ENCODE data around the gene CFAP77.
"Not testable (repeated sequence)": the region's sequence is repeated elsewhere in the genome, so short reads cannot be mapped to it uniquely, and the experiment has no call there.

Gene CFAP77

GRCh38 chr9:132556714-132557113 is 146.7 kb downstream of the CFAP77 start:
- no peak for DNase-seq (ENCODE audit: low spot score)
- TF ChIP-seq CTCF (IDR thresholded peaks at IDR 0.05; ENCODE audit: extremely low read depth, missing control alignments), result no peak

- no peak for DNase-seq (ENCODE audit: low spot score)
- no peak for TF ChIP-seq CTCF (IDR thresholded peaks at IDR 0.05; ENCODE audit: extremely low read depth, missing control alignments)
These were observed 147.1 kb downstream of the CFAP77 start for GRCh38 chr9:132557159-132557558.

DNA sequence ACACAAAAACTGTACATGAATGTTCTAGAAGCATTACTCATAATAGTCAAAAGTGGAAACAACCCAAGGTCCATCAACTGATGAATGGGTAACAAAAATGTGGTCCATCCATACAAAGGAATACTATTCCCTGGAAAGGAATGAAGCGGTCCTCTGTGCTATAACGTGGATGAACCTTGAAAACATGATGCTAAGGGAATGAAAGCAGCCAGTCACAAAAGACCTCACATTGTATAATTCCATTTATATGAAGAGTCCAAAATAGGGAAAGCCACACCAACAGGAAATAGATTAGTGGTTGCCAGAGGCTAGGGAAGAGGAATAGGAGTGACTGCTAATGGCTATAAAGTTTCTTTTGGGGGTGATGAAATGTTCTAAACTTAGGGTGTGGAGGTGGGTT is 149.7 kb downstream of the CFAP77 start:
- TF ChIP-seq CTCF (IDR thresholded peaks at IDR 0.05; ENCODE audit: extremely low read depth, missing control alignments), result no peak
- DNase-seq (ENCODE audit: low spot score), result no peak

DNA sequence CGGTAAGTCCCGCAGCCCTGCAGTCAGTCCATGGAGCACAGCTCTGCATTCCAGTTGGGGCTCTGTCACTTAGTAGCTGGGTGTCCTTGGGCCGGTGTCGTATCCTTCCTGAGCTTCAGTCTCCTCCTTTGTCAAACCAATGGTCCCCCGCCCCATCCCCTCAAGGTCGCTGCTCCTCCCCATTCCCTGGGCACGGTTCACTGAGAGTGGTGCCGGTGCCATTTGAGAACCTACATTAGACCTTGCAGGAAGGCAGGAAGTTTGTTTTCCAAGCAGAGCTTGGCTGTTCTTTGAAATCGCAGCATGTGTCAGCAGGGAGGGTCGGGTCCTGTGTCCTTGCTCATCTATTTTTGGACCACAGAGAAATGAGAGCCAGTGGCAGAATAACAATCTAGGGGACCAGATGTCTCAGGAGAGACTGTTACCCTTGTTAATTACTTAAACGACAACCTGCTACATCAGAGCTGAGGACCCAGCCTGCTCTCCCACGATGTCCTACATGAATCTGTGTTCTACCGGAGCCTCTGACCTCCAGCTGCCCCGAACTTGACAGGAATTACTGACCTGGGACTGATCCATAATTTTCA is 150.7 kb downstream of the CFAP77 start:
- no peak for DNase-seq (ENCODE audit: low spot score)

DNA sequence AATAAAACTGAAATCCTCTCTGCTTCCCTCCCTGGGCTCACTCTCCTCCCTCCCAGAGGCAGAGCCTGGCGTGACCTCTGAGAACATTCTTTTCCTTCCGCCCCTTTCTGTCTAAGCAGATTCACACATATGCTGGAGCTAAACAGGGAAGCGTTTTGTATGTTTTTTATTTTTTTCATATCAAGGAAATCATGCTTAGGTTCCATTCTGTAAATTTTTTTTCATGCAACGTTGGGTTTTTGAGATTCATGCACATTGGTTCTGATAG is 152.2 kb downstream of the CFAP77 start:
- no peak for TF ChIP-seq CTCF (IDR thresholded peaks at IDR 0.05; ENCODE audit: extremely low read depth, missing control alignments)
- no peak for DNase-seq (ENCODE audit: low spot score)

More for the DNA sequence above, 150.7 kb downstream of the CFAP77 start:
- no peak for TF ChIP-seq CTCF (IDR thresholded peaks at IDR 0.05; ENCODE audit: extremely low read depth, missing control alignments)

DNA sequence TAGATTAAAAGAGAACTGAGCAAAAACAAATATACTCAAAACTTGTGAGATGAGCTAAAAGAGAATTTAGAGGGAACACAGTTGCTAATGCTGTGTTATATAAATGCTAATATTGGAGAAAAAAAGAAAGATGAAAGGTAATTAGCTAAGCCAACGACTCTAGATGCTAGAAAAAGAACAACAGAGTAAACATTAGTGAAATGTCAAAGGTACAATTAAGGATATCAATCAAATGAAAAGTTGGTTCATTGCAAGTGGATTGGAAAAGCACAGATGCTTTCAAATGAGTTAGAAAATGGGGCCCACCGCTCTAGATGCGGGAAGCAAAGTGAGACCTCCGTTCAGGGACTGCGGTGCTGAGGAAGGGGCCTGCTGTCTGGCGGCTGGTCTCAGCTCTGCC is 154.5 kb downstream of the CFAP77 start:
- TF ChIP-seq CTCF (IDR thresholded peaks at IDR 0.05; ENCODE audit: extremely low read depth, missing control alignments), result no peak
- no peak for DNase-seq (ENCODE audit: low spot score)

GRCh38 chr9:132568787-132569186 is 158.8 kb downstream of the CFAP77 start:
- DNase-seq (ENCODE audit: low spot score), result not testable (repeated sequence)

GRCh38 chr9:132571806-132572600 is 162.0 kb downstream of the CFAP77 start:
- no peak for TF ChIP-seq CTCF (IDR thresholded peaks at IDR 0.05; ENCODE audit: extremely low read depth, missing control alignments)
- DNase-seq (ENCODE audit: low spot score), result no peak
